Measurements from ENCODE around the gene CPNE4.
A peak's percentile ranks its signal among the peaks of the same experiment; 100 is the strongest.

The CPNE4 gene

GRCh38 chr3:131914090-131914691, 120.6 kb downstream of the CPNE4 start:
- no peaks in the 10 kb centered on the region for H3K4me1 ChIP-seq (ENCODE audit: control insufficient read depth, insufficient read depth, low read length, poor library complexity, severe bottlenecking)
- no peaks in the 10 kb centered on the region for H3K36me3 ChIP-seq (ENCODE audit: control insufficient read depth, insufficient read depth, low read length)
- WGBS, 2 experiments (ENCODE audit: insufficient coverage in 2 of 2) = no CpG with 5 or more reads among the region's 1 CpG
- H3K4me3 ChIP-seq (ENCODE audit: extremely low read depth, insufficient read depth, low read length, poor library complexity, severe bottlenecking) = no peak overlapping the region
- no peaks in the 10 kb centered on the region for H3K9me3 ChIP-seq (ENCODE audit: control insufficient read depth, low read length)
- no peak overlapping the region for H3K27ac ChIP-seq (ENCODE audit: low read depth, low read length, severe bottlenecking)

GRCh38 chr3:131912255-131912654, 122.6 kb downstream of the CPNE4 start:
- H3K9me3 ChIP-seq (ENCODE audit: control insufficient read depth, low read length) = no peaks in the 10 kb centered on the region
- no peak overlapping the region for H3K27ac ChIP-seq (ENCODE audit: low read depth, low read length, severe bottlenecking)
- no peaks in the 10 kb centered on the region for H3K4me1 ChIP-seq (ENCODE audit: control insufficient read depth, insufficient read depth, low read length, poor library complexity, severe bottlenecking)
- no peaks in the 10 kb centered on the region for H3K36me3 ChIP-seq (ENCODE audit: control insufficient read depth, insufficient read depth, low read length)
- WGBS, 2 experiments (ENCODE audit: insufficient coverage in 2 of 2) = no CpG with 5 or more reads among the region's 2 CpGs
- H3K4me3 ChIP-seq (ENCODE audit: extremely low read depth, insufficient read depth, low read length, poor library complexity, severe bottlenecking) = no peak overlapping the region

GRCh38 chr3:131907796-131908195, 127.0 kb downstream of the CPNE4 start:
- H3K4me1 ChIP-seq (ENCODE audit: control insufficient read depth, insufficient read depth, low read length, poor library complexity, severe bottlenecking) = peaks cover 12% of the 10 kb centered on the region
- WGBS, 2 experiments (ENCODE audit: insufficient coverage in 2 of 2) = 83% methylated on average over 1 of the region's 1 CpG; no CpG with 5 or more reads in 1 of the 2 experiments
- no peak overlapping the region for H3K4me3 ChIP-seq (ENCODE audit: extremely low read depth, insufficient read depth, low read length, poor library complexity, severe bottlenecking)
- H3K36me3 ChIP-seq (ENCODE audit: control insufficient read depth, insufficient read depth, low read length) = no peaks in the 10 kb centered on the region
- H3K27ac ChIP-seq (ENCODE audit: low read depth, low read length, severe bottlenecking) = no peak overlapping the region
- no peaks in the 10 kb centered on the region for H3K9me3 ChIP-seq (ENCODE audit: control insufficient read depth, low read length)

GRCh38 chr3:131903988-131904415, 130.8 kb downstream of the CPNE4 start:
- Histone ChIP-seq H3K27ac (ENCODE audit: low read depth, low read length, severe bottlenecking) (peak overlapping the region; percentile 13), H3K4me1 (ENCODE audit: control insufficient read depth, insufficient read depth, low read length, poor library complexity, severe bottlenecking) (peaks cover 12% of the 10 kb centered on the region), H3K4me3 (ENCODE audit: extremely low read depth, insufficient read depth, low read length, poor library complexity, severe bottlenecking) (no peak overlapping the region), H3K9me3 (ENCODE audit: control insufficient read depth, low read length) (no peaks in the 10 kb centered on the region), H3K36me3 (ENCODE audit: control insufficient read depth, insufficient read depth, low read length) (no peaks in the 10 kb centered on the region)
- 79 to 94% methylated on average over 2 to 4 of the region's 4 CpGs for WGBS, 2 experiments (ENCODE audit: insufficient coverage in 2 of 2)

GRCh38 chr3:131901686-131902085, 133.1 kb downstream of the CPNE4 start:
- Histone ChIP-seq H3K36me3 (ENCODE audit: control insufficient read depth, insufficient read depth, low read length) (no peaks in the 10 kb centered on the region), H3K4me3 (ENCODE audit: extremely low read depth, insufficient read depth, low read length, poor library complexity, severe bottlenecking) (no peak overlapping the region), H3K4me1 (ENCODE audit: control insufficient read depth, insufficient read depth, low read length, poor library complexity, severe bottlenecking) (peaks cover 12% of the 10 kb centered on the region), H3K27ac (ENCODE audit: low read depth, low read length, severe bottlenecking) (no peak overlapping the region), H3K9me3 (ENCODE audit: control insufficient read depth, low read length) (no peaks in the 10 kb centered on the region)
- WGBS, 2 experiments (ENCODE audit: insufficient coverage in 2 of 2) = no CpG with 5 or more reads among the region's 1 CpG

GRCh38 chr3:131900891-131901290, 133.9 kb downstream of the CPNE4 start:
- Histone ChIP-seq H3K4me3 (ENCODE audit: extremely low read depth, insufficient read depth, low read length, poor library complexity, severe bottlenecking) (no peak overlapping the region), H3K36me3 (ENCODE audit: control insufficient read depth, insufficient read depth, low read length) (no peaks in the 10 kb centered on the region), H3K9me3 (ENCODE audit: control insufficient read depth, low read length) (no peaks in the 10 kb centered on the region), H3K27ac (ENCODE audit: low read depth, low read length, severe bottlenecking) (no peak overlapping the region), H3K4me1 (ENCODE audit: control insufficient read depth, insufficient read depth, low read length, poor library complexity, severe bottlenecking) (peaks cover 12% of the 10 kb centered on the region)
- WGBS, 2 experiments (ENCODE audit: insufficient coverage in 2 of 2) = 100% methylated on average over 1 of the region's 1 CpG; no CpG with 5 or more reads in 1 of the 2 experiments

- no peak overlapping the region for H3K4me3 ChIP-seq (ENCODE audit: extremely low read depth, insufficient read depth, low read length, poor library complexity, severe bottlenecking)
- peaks cover 8% of the 10 kb centered on the region for H3K4me1 ChIP-seq (ENCODE audit: control insufficient read depth, insufficient read depth, low read length, poor library complexity, severe bottlenecking)
- no peak overlapping the region for H3K27ac ChIP-seq (ENCODE audit: low read depth, low read length, severe bottlenecking)
- 62 to 70% methylated on average over 2 to 4 of the region's 5 CpGs for WGBS, 2 experiments (ENCODE audit: insufficient coverage in 2 of 2)
- no peaks in the 10 kb centered on the region for H3K9me3 ChIP-seq (ENCODE audit: control insufficient read depth, low read length)
- no peaks in the 10 kb centered on the region for H3K36me3 ChIP-seq (ENCODE audit: control insufficient read depth, insufficient read depth, low read length)
Observed at GRCh38 chr3:131899021-131899420, 135.8 kb downstream of the CPNE4 start.

- Histone ChIP-seq H3K27ac (ENCODE audit: low read depth, low read length, severe bottlenecking) (no peak overlapping the region), H3K4me1 (ENCODE audit: control insufficient read depth, insufficient read depth, low read length, poor library complexity, severe bottlenecking) (peaks cover under 1% of the 10 kb centered on the region), H3K4me3 (ENCODE audit: extremely low read depth, insufficient read depth, low read length, poor library complexity, severe bottlenecking) (no peak overlapping the region), H3K9me3 (ENCODE audit: control insufficient read depth, low read length) (no peaks in the 10 kb centered on the region), H3K36me3 (ENCODE audit: control insufficient read depth, insufficient read depth, low read length) (no peaks in the 10 kb centered on the region)
Observed at GRCh38 chr3:131898346-131898745, 136.5 kb downstream of the CPNE4 start.

GRCh38 chr3:131896285-131896684, 138.5 kb downstream of the CPNE4 start:
- Histone ChIP-seq H3K36me3 (ENCODE audit: control insufficient read depth, insufficient read depth, low read length) (no peaks in the 10 kb centered on the region), H3K4me3 (ENCODE audit: extremely low read depth, insufficient read depth, low read length, poor library complexity, severe bottlenecking) (no peak overlapping the region), H3K9me3 (ENCODE audit: control insufficient read depth, low read length) (no peaks in the 10 kb centered on the region), H3K4me1 (ENCODE audit: control insufficient read depth, insufficient read depth, low read length, poor library complexity, severe bottlenecking) (no peaks in the 10 kb centered on the region), H3K27ac (ENCODE audit: low read depth, low read length, severe bottlenecking) (no peak overlapping the region)
- no CpG with 5 or more reads among the region's 1 CpG for WGBS, 2 experiments (ENCODE audit: insufficient coverage in 2 of 2)

GRCh38 chr3:131895766-131896165, 139.0 kb downstream of the CPNE4 start:
- H3K9me3 ChIP-seq (ENCODE audit: control insufficient read depth, low read length) = no peaks in the 10 kb centered on the region
- 92% methylated on average over 2 of the region's 3 CpGs; no CpG with 5 or more reads in 1 of the 2 experiments for WGBS, 2 experiments (ENCODE audit: insufficient coverage in 2 of 2)
- no peaks in the 10 kb centered on the region for H3K36me3 ChIP-seq (ENCODE audit: control insufficient read depth, insufficient read depth, low read length)
- H3K4me3 ChIP-seq (ENCODE audit: extremely low read depth, insufficient read depth, low read length, poor library complexity, severe bottlenecking) = no peak overlapping the region
- no peak overlapping the region for H3K27ac ChIP-seq (ENCODE audit: low read depth, low read length, severe bottlenecking)
- no peaks in the 10 kb centered on the region for H3K4me1 ChIP-seq (ENCODE audit: control insufficient read depth, insufficient read depth, low read length, poor library complexity, severe bottlenecking)

GRCh38 chr3:131892331-131892730, 142.5 kb downstream of the CPNE4 start:
- H3K9me3 ChIP-seq (ENCODE audit: control insufficient read depth, low read length) = no peaks in the 10 kb centered on the region
- no peaks in the 10 kb centered on the region for H3K4me1 ChIP-seq (ENCODE audit: control insufficient read depth, insufficient read depth, low read length, poor library complexity, severe bottlenecking)
- no peaks in the 10 kb centered on the region for H3K36me3 ChIP-seq (ENCODE audit: control insufficient read depth, insufficient read depth, low read length)
- H3K27ac ChIP-seq (ENCODE audit: low read depth, low read length, severe bottlenecking) = no peak overlapping the region
- H3K4me3 ChIP-seq (ENCODE audit: extremely low read depth, insufficient read depth, low read length, poor library complexity, severe bottlenecking) = no peak overlapping the region
